ENCODE results near the gene RYR1. TPM values are rescaled to one million over a fixed set of nuclear protein-coding genes. Genes with fewer than 3 reads are reported as not detected.

The RYR1 gene
- total RNA-seq, 1 experiment from 2014 or later, result 4.1 TPM

GRCh38 chr19:38619361-38620174 lies 186.1 kb downstream of the RYR1 start:
- ChIA-PET RAD21 (ENCODE audit: low non-redundant PET in 1 of 2, low total read pairs in 2 of 2, uncharacterized antibody in 2 of 2, unreplicated experiment in 2 of 2) (interaction anchor here in 1 of 2 experiments (1.1 kb wide), 1 partner anchor 51 kb away, joined by 3 read pairs; no protein-coding TSS in a partner anchor), POLR2A (interaction anchor here (0.8 to 1.6 kb wide), 9 partner anchors 10 to 230 kb away, joined by 3 to 8 read pairs (median 4); partner anchors contain the start of genes ACTN4 and FAM98C), CTCF (interaction anchor here (1.2 to 2.3 kb wide), 4 partner anchors 14 to 216 kb away, joined by 4 to 21 read pairs (median 6); partner anchors contain the start of gene FAM98C)
- ATAC-seq (peak; percentile 24), DNase-seq (ENCODE audit: low read depth, low spot score) (no peak)
- H3K9me2 ChIP-seq (ENCODE audit: insufficient read depth), result no peaks in the 10 kb centered on the region
- H3K36me3 ChIP-seq (ENCODE audit: control insufficient read depth in 1 of 2, insufficient read depth in 2 of 2, low read length in 2 of 2), result peaks cover 25 to 30% of the 10 kb centered on the region in 2 experiments; a peak in 3 of 4 replicates
- no peaks in the 10 kb centered on the region for H4K20me1 ChIP-seq (ENCODE audit: insufficient read depth)
- intact Hi-C loops (cut with micrococcal nuclease), result no loop called here
- H2AFZ ChIP-seq (ENCODE audit: low read depth, low read length, poor library complexity, severe bottlenecking), result no peak overlapping the region
- TF ChIP-seq FOSL1 (IDR thresholded peaks at IDR 0.05; ENCODE audit: low read depth) (no peak), POLR2A (IDR thresholded peaks at IDR 0.05; ENCODE audit: borderline replicate concordance, extremely low read depth, insufficient read depth, insufficient read length) (no peak), JUND (IDR thresholded peaks at IDR 0.05) (no peak), CEBPB (IDR thresholded peaks at IDR 0.05; ENCODE audit: low read depth) (no peak), REST (IDR thresholded peaks at IDR 0.05; ENCODE audit: low read depth) (no peak), YY1 (IDR thresholded peaks at IDR 0.05; ENCODE audit: extremely low read depth, insufficient replicate concordance, low read depth, low read length) (no peak), CTCF (IDR thresholded peaks at IDR 0.05 in 2 of 3, conservative IDR thresholded peaks at IDR 0.05 in 1 of 3; ENCODE audit: borderline replicate concordance in 1 of 3, insufficient read depth in 1 of 3, low read depth in 2 of 3, low read length in 2 of 3) (no peak), CBX3 (IDR thresholded peaks at IDR 0.05; ENCODE audit: low read depth) (no peak), TCF7L2 (IDR thresholded peaks at IDR 0.05; ENCODE audit: borderline replicate concordance, extremely low read depth, insufficient read depth, insufficient read length) (no peak), SIN3A (IDR thresholded peaks at IDR 0.05; ENCODE audit: low read depth) (no peak), RAD21 (IDR thresholded peaks at IDR 0.05; ENCODE audit: low read depth) (no peak), ZNF274 (IDR thresholded peaks at IDR 0.05; ENCODE audit: low read depth, low read length) (no peak), EZH2 (IDR thresholded peaks at IDR 0.05) (no peak), SRF (IDR thresholded peaks at IDR 0.05; ENCODE audit: low read depth) (no peak), EGR1 (IDR thresholded peaks at IDR 0.05; ENCODE audit: low read depth) (no peak), POLR2AphosphoS5 (IDR thresholded peaks at IDR 0.05; ENCODE audit: low read depth, low read length) (no peak), ATF3 (IDR thresholded peaks at IDR 0.05) (no peak)
- TF ChIP-seq, protein P1, sequence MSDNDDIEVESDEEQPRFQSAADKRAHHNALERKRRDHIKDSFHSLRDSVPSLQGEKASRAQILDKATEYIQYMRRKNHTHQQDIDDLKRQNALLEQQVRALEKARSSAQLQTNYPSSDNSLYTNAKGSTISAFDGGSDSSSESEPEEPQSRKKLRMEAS (IDR thresholded peaks at IDR 0.05), result no peak
- H3K9me3 ChIP-seq (ENCODE audit: control insufficient read depth in 1 of 2, insufficient read depth in 1 of 2, low read depth in 1 of 2, low read length in 2 of 2), result no peaks in the 10 kb centered on the region
- H3K4me3 ChIP-seq (replicated peaks in 1 of 2; ENCODE audit: low read depth in 1 of 2, low read length in 2 of 2), result peak overlapping the region; percentile 98 to 99
- peak overlapping the region; percentile 62 for H3K27ac ChIP-seq (ENCODE audit: low read depth, low read length)
- peak overlapping the region; percentile 100 for H3K4me2 ChIP-seq (ENCODE audit: low read length)
- H3K79me2 ChIP-seq (ENCODE audit: insufficient read depth, low read length), result peaks cover 41% of the 10 kb centered on the region
- no peaks in the 10 kb centered on the region for H3K27me3 ChIP-seq (ENCODE audit: insufficient read depth, low read length)
- H3K9ac ChIP-seq (ENCODE audit: low read length), result peak overlapping the region; percentile 95
- H3K4me1 ChIP-seq (ENCODE audit: control insufficient read depth in 1 of 2, insufficient read depth in 2 of 2, low read length in 2 of 2), result peaks cover 7 to 24% of the 10 kb centered on the region in 2 experiments
- BruUV-seq (replicated peaks), result TSS peak; percentile 72

All from HCT116 (cell line).